WTC11 (cell line): Measurements from ENCODE around the gene SLC25A19. TPM values are rescaled to one million over a fixed set of nuclear protein-coding genes. Genes with fewer than 3 reads are reported as not detected.

Experiments
- ATAC-seq: fragments of 200-7000 bp; cut with Tn5 transposase; 2 replicates; pipeline ENCODE4 v1.10.0; 2021; ENCODE audit warnings: mild to moderate bottlenecking, moderate library complexity
- CTCF ChIA-PET: fragments of 300-600 bp; sonication (Branson Sonifier 250); formaldehyde crosslinking; loops from one replicate; lab custom pipeline; 2021; ENCODE audit warnings: antibody characterized with exemption; lab: Charles Lee
- POLR2A ChIA-PET: fragments of 350-600 bp; sonication (Branson Sonifier 250); formaldehyde crosslinking; loops from one replicate; lab custom pipeline; 2021; ENCODE audit warnings: antibody characterized with exemption; lab: Charles Lee
- DNase-seq: peaks from one replicate; pipeline ENCODE4 v3.0.0; 2021; ENCODE audit warnings: low spot score
- H3K27ac Mint-ChIP-seq: 2 replicates; pipeline ENCODE4 v1.8.0; 2021; ENCODE audit warnings: mixed read lengths
- H3K27me3 Mint-ChIP-seq: 2 replicates; pipeline ENCODE4 v1.8.0; 2021; ENCODE audit warnings: low read depth, mild to moderate bottlenecking, moderate library complexity, mixed read lengths
- H3K36me3 Mint-ChIP-seq: 2 replicates; pipeline ENCODE4 v1.8.0; 2021; ENCODE audit warnings: mixed read lengths
- H3K4me1 Mint-ChIP-seq: 2 replicates; pipeline ENCODE4 v1.8.0; 2022; ENCODE audit warnings: mixed read lengths
- H3K4me3 Mint-ChIP-seq: 2 replicates; pipeline ENCODE4 v1.8.0; 2021; ENCODE audit warnings: mild to moderate bottlenecking, moderate library complexity, mixed read lengths
- H3K9me3 Mint-ChIP-seq: 2 replicates; pipeline ENCODE4 v1.8.0; 2021; ENCODE audit warnings: mixed read lengths
- CREB1 ChIP-seq: sonication (generic); formaldehyde crosslinking; IDR thresholded peaks from 2 replicates; pipeline ENCODE4 v1.8.0; 2023; ENCODE audit warnings: mild to moderate bottlenecking, missing genetic modification reagents
- GABPB1 ChIP-seq: sonication (generic); formaldehyde crosslinking; IDR thresholded peaks from 2 replicates; pipeline ENCODE4 v1.8.1; 2023; ENCODE audit warnings: mild to moderate bottlenecking, missing genetic modification reagents
- OVOL2 ChIP-seq: fragments of 250-450 bp; sonication (Bioruptor Pico); IDR thresholded peaks from 2 replicates; pipeline ENCODE4 v1.9.0; 2021; ENCODE audit warnings: mild to moderate bottlenecking, borderline replicate concordance
- RELA ChIP-seq: sonication (generic); formaldehyde crosslinking; IDR thresholded peaks from 2 replicates; pipeline ENCODE4 v1.8.1; 2022; ENCODE audit warnings: missing genetic modification reagents, mild to moderate bottlenecking, borderline replicate concordance
- ZNF317 ChIP-seq: sonication (generic); formaldehyde crosslinking; IDR thresholded peaks from 2 replicates; pipeline ENCODE4 v1.8.1; 2023; ENCODE audit warnings: low read depth, mild to moderate bottlenecking, moderate library complexity, missing genetic modification reagents, borderline replicate concordance
- ZNF671 ChIP-seq: fragments of 250-450 bp; sonication (Bioruptor Pico); IDR thresholded peaks from 2 replicates; pipeline ENCODE4 v1.8.0; 2021; ENCODE audit warnings: mild to moderate bottlenecking
- total RNA-seq: library from RNA; stranded (reverse); gene quantifications from 3 replicates; pipeline ENCODE4 v1.2.3, GENCODE V29; 2021
- TF ChIP-seq, protein P1 (sequence below): sonication (generic); formaldehyde crosslinking; conservative IDR thresholded peaks from 2 replicates; pipeline ENCODE4 v1.8.1; 2022; ENCODE audit warnings: mild to moderate bottlenecking, missing genetic modification reagents
- TF ChIP-seq, protein P2 (sequence below): fragments of 200-600 bp; IDR thresholded peaks from 2 replicates; pipeline ENCODE4 v1.8.0; 2022; ENCODE audit warnings: antibody characterized with exemption
- TF ChIP-seq, protein P3 (sequence below): sonication (generic); formaldehyde crosslinking; IDR thresholded peaks from 2 replicates; pipeline ENCODE4 v1.8.1; 2023; ENCODE audit warnings: mild to moderate bottlenecking, missing genetic modification reagents
- TF ChIP-seq, protein P4 (sequence below): sonication (generic); formaldehyde crosslinking; IDR thresholded peaks from 2 replicates; pipeline ENCODE4 v1.8.0; 2022; ENCODE audit warnings: mild to moderate bottlenecking, missing genetic modification reagents

The SLC25A19 gene
- total RNA-seq, 1 experiment from 2014 or later: 27.7 TPM

DNA sequence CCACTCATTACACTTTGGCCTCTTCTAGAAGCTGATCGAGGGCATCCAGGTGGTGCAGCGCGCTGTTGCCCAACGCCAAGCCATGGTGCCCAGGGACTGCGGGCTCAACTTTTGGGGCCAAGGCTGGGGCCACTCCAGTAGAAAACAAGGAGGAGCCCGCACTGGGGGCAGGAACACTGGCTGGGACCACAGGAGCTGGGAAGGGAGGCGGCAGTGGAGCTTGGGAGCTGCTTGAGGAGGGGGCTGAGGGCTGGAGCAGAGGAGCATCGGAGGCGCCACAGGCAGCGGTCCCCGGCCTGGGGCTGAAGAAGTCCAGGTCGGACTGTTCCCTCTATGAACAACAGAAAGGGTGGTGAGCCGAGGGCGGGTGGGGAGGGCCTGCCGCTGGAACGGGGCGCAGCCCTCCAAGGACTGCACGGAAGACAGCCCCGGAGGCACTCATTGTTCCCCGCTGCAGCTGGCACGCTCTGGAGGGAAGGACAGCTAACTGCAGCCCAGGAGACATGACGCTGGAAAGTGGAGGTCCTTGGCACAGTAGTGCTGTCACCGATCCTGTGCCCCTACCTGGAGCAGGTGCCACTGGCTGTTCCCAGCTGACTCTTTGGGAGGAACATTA is 49.3 kb downstream of the SLC25A19 start:
- DNase-seq (no peak), ATAC-seq (no peak)
- no peak overlapping the region for H3K4me3 Mint-ChIP-seq
- ChIA-PET POLR2A (interaction anchor here (0.5 to 1.1 kb wide), 10 partner anchors 10 to 766 kb away, joined by 3 to 8 read pairs (median 4); partner anchors contain the start of genes GGA3, MRPS7, NUP85 and SLC25A19), CTCF (interaction anchor here (0.5 to 3.8 kb wide), 98 partner anchors 10 to 540 kb away, joined by 3 to 155 read pairs (median 5); partner anchors contain the start of genes ARMC7, ATP5PD, FDXR and GGA3)
- H3K9me3 Mint-ChIP-seq: no peaks in the 10 kb centered on the region
- no peaks in the 10 kb centered on the region for H3K27me3 Mint-ChIP-seq
- H3K4me1 Mint-ChIP-seq: peaks cover 6% of the 10 kb centered on the region
- peak; percentile 67 for TF ChIP-seq ZNF317
- TF ChIP-seq, protein P1, sequence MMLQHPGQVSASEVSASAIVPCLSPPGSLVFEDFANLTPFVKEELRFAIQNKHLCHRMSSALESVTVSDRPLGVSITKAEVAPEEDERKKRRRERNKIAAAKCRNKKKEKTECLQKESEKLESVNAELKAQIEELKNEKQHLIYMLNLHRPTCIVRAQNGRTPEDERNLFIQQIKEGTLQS (CRISPR knock-in tag): no peak
- TF ChIP-seq, protein P2, sequence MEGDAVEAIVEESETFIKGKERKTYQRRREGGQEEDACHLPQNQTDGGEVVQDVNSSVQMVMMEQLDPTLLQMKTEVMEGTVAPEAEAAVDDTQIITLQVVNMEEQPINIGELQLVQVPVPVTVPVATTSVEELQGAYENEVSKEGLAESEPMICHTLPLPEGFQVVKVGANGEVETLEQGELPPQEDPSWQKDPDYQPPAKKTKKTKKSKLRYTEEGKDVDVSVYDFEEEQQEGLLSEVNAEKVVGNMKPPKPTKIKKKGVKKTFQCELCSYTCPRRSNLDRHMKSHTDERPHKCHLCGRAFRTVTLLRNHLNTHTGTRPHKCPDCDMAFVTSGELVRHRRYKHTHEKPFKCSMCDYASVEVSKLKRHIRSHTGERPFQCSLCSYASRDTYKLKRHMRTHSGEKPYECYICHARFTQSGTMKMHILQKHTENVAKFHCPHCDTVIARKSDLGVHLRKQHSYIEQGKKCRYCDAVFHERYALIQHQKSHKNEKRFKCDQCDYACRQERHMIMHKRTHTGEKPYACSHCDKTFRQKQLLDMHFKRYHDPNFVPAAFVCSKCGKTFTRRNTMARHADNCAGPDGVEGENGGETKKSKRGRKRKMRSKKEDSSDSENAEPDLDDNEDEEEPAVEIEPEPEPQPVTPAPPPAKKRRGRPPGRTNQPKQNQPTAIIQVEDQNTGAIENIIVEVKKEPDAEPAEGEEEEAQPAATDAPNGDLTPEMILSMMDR: no peak
- H3K27ac Mint-ChIP-seq: peak overlapping the region; percentile 87
- H3K36me3 Mint-ChIP-seq: peaks cover 54% of the 10 kb centered on the region

DNA sequence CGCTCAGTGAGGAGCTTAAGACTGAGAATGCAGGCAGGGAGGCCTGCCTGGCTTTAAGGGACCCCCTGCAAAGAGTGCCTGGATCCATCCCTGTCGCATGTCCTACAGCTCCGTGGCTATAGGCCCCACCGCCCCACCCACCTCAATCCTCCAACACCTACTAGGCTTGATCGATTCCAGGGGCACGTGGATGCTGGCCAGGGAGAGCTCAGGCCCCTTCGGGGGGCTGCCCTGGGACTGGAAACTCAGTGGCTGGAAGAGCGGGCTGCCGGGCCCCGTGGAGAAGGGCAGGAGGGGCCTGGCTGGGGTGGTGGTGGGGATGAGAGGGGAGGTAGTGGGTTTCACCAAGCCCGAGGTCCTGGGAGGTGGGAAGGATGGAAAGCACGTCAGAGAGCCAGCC is 50.0 kb downstream of the SLC25A19 start:
- Mint-ChIP-seq H3K9me3 (no peaks in the 10 kb centered on the region), H3K27me3 (no peaks in the 10 kb centered on the region), H3K4me1 (peaks cover 6% of the 10 kb centered on the region)
- TF ChIP-seq, protein P3, sequence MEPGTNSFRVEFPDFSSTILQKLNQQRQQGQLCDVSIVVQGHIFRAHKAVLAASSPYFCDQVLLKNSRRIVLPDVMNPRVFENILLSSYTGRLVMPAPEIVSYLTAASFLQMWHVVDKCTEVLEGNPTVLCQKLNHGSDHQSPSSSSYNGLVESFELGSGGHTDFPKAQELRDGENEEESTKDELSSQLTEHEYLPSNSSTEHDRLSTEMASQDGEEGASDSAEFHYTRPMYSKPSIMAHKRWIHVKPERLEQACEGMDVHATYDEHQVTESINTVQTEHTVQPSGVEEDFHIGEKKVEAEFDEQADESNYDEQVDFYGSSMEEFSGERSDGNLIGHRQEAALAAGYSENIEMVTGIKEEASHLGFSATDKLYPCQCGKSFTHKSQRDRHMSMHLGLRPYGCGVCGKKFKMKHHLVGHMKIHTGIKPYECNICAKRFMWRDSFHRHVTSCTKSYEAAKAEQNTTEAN (CRISPR knock-in tag): no peak
- TF ChIP-seq CREB1 (CRISPR knock-in tag) (no peak), RELA (CRISPR knock-in tag) (no peak)
- TF ChIP-seq, protein P4, sequence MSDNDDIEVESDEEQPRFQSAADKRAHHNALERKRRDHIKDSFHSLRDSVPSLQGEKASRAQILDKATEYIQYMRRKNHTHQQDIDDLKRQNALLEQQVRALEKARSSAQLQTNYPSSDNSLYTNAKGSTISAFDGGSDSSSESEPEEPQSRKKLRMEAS (CRISPR knock-in tag): 0 out of 2 replicates have a peak, but pooled peaks have one; percentile 3
- TF ChIP-seq, all 79 proteins: peak for 1
- no peak for ATAC-seq
- Mint-ChIP-seq H3K27ac (peak overlapping the region; percentile 99; the same call in 1 of the 2 replicates), H3K36me3 (peaks cover 57% of the 10 kb centered on the region), H3K4me3 (no peak overlapping the region)
- POLR2A ChIA-PET: interaction anchor here (0.7 to 1.1 kb wide), 2 partner anchors 31 to 176 kb away, joined by 3 read pairs; no protein-coding TSS in a partner anchor
- CTCF ChIA-PET: interaction anchor here (0.5 to 3.8 kb wide), 17 partner anchors 9 to 248 kb away, joined by 3 to 155 read pairs (median 11); partner anchors contain the start of genes GGA3, MIF4GD, MRPL58 and MRPS7
- DNase-seq: no peak

DNA sequence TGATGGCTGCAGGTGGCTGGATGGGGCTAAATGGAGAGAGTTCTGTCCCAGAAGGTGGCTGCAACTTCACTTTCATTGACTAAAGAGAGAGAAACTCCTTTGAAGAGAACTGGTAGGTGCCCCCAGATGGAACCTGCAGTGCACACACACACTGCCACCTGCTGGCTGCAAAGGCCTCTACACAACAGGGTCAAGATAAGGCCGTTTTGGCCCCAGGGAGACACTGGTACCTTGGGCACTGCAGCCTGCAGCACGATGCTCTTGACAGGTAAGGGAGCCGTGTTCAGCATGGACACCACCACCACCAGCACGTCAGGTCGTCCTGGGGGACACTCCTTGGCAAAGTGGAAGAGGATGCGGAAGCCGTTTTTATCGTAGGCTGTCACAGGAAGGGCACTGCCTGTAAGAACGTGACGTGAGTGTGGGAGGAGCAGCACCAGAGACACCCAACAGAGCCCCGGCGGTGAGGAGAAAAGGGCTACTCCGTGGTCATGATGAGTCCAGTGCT is 50.5 kb downstream of the SLC25A19 start:
- H3K4me3 Mint-ChIP-seq: no peak overlapping the region
- ATAC-seq: peak; percentile 68
- CTCF ChIA-PET: interaction anchor here (0.5 to 3.8 kb wide), 11 partner anchors 9 to 226 kb away, joined by 3 to 155 read pairs (median 39); partner anchors contain the start of genes GGA3, MIF4GD, MRPL58 and MRPS7
- peak overlapping the region; percentile 99 for H3K27ac Mint-ChIP-seq
- TF ChIP-seq, protein P2: peak; percentile 66
- no peak for TF ChIP-seq OVOL2 (CRISPR knock-in tag)
- TF ChIP-seq GABPB1 (CRISPR knock-in tag): no peak
- TF ChIP-seq ZNF671 (CRISPR knock-in tag): no peak
- peaks cover 56% of the 10 kb centered on the region for H3K36me3 Mint-ChIP-seq
- POLR2A ChIA-PET: interaction anchor here (0.6 to 0.7 kb wide), 2 partner anchors 67 to 176 kb away, joined by 3 to 5 read pairs; no protein-coding TSS in a partner anchor
- H3K4me1 Mint-ChIP-seq: peaks cover 6% of the 10 kb centered on the region
- DNase-seq: peak; percentile 60
- no peaks in the 10 kb centered on the region for H3K9me3 Mint-ChIP-seq
- H3K27me3 Mint-ChIP-seq: no peaks in the 10 kb centered on the region
